Stimulated activated CD8-positive, alpha-beta memory T cell treated with anti-CD3 and anti-CD28 coated beads, Interleukin-2, amount 100 ng/mL, for 1 hour (primary cell): ENCODE results near the gene SMYD1.

Source experiments
- DNase-seq, 2 donors: peaks; one replicate each; pipeline ENCODE4 v3.0.0-alpha.2; 2020; ENCODE audit warnings: low read depth in 2 of 2

Gene SMYD1

DNA sequence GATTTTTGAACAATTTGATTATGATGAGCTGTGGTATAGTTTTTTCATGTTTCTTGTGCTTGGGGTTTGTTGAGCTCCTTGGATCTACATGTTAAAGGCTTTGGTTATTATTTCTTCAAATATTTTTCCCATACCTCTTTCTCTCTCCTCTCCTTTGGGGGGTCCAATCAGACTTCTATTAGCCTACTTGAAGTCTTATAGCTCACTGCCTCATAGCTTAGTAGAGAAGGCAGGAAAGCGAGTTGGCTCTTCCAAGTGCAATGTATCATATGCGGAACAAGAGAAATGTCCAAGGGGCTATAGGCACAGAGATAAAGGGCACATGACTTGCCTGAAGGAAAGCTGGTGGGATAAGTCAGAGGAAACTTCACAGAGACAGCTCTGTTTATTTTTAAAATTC, 74.3 kb downstream of the SMYD1 start:
- no peak for DNase-seq

GRCh38 chr2:88144271-88144670, 76.6 kb downstream of the SMYD1 start:
- DNase-seq = no peak

GRCh38 chr2:88144914-88145497, 77.4 kb downstream of the SMYD1 start:
- no peak for DNase-seq

GRCh38 chr2:88146590-88146989, 79.0 kb downstream of the SMYD1 start:
- DNase-seq = no peak

DNA sequence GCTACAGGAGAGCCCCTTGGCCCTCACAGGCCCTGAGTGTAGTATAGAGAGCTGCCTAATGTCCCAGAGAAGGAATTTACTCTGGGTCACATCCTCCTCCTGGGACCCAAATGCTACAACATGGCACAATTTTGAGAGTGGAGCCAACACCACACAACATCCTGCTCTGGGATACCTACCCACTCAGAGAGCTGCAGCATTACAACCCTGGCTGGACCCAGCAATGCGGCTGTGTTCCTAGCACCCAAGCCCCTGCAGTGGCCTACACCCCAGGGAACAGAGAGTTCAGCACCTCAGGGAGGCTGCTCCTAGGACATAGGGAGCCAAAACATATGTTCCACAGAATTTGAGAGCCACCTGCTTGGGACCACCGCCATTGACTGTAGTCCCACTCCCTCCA, 79.5 kb downstream of the SMYD1 start:
- DNase-seq = no peak

- DNase-seq = no peak
Measured at GRCh38 chr2:88148929-88149438, 81.4 kb downstream of the SMYD1 start.

GRCh38 chr2:88159481-88159880, 91.9 kb downstream of the SMYD1 start:
- no peak for DNase-seq

- peak in 1 of 2 donors; percentile 9 for DNase-seq
Measured at GRCh38 chr2:88159955-88160415, 92.4 kb downstream of the SMYD1 start.

DNA sequence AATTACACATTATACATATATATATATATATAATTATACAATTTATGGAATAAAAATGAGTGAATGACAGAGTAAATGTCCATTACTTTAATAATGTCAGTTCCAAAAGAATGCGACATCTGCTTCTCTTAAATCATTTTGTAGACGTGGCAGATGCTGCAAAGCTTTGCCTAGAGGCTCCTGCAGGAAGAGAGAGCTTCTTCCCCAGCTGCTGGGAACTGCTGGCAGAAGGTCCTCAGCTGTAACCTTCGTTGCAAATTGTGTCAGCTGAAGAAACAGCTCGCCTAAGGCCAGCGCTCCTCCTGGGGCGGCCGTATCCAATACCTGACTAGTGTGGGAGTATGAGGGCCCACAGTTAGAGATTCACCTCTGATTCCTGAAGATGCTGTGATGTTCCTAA, 92.9 kb downstream of the SMYD1 start:
- no peak for DNase-seq

DNA sequence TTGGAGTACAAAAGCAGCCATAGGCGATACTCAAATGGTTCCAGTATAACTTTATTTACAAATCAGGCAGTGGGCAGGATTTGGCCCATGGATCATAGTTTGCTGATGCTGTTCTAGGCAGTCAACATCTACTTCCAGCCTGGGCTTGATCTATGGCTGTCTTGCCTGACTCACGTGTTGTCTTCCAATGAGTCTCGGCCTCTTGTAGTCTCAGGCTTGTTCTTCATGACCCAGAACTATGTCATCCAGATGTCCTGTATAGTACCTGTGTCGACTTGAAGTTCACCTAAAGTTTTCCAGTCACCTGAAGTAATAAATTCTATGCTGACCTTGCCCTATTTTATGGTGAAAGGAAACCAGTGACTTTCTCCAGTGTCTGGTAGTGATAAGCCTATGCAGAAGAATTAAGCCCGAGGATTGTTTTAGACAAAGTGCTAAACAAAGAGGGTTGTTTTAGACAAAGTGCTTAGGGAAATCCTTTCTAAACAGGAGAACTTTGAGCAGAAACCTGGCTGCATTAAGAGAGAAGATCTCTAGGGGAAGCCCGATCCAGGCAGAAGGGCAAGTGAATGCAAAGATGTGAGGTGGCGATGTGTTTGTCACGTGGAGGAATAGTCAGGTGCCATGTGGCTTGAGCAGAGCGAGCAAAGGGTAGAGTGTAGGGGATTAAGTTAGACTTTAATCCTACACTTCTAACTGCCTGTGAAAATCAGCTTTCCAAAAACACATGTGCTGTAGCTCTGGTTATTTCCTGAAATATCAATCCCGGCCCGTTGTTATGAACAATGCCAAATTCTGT, 94.0 kb downstream of the SMYD1 start:
- DNase-seq = no peak
